ENCODE data around the gene PRRC2C. TPM values are rescaled to one million over a fixed set of nuclear protein-coding genes. Genes with fewer than 3 reads are reported as not detected.
"Not testable (repeated sequence)": the region's sequence is repeated elsewhere in the genome, so short reads cannot be mapped to it uniquely, and the experiment has no call there.

Gene PRRC2C
- total RNA-seq, 1 donor from 2014 or later = 201 TPM

DNA sequence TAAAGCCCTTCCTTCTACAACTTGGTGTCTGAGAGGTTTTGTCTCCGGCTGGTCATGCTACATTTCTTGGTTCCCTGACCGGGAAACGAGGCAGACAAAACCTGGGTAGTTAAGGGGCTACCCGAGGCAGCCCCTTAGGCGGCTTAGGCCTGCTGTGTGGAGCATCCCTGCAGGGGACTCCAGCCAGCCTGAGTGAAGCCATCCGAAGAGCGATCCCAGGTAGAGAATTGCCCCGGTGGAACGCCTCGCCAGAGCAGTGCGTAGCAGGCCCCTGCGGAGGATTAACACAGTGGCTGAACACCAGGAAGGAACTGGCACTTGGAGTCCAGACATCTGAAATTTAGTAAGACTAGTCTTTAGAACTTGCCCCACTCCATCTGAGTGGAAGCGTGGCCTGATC lies 115.5 kb downstream of the PRRC2C start:
- no peaks in the 10 kb centered on the region for H3K4me1 Mint-ChIP-seq (ENCODE audit: low read depth, unreplicated experiment)
- no peak overlapping the region for H3K4me3 Mint-ChIP-seq (ENCODE audit: unreplicated experiment)
- peaks cover 7% of the 10 kb centered on the region for H3K36me3 Mint-ChIP-seq (ENCODE audit: unreplicated experiment)
- no peak for DNase-seq
- no peaks in the 10 kb centered on the region for H3K9me3 Mint-ChIP-seq (ENCODE audit: unreplicated experiment)
- no peaks in the 10 kb centered on the region for H3K27me3 Mint-ChIP-seq (ENCODE audit: unreplicated experiment)
- no peak overlapping the region for H3K27ac Mint-ChIP-seq (ENCODE audit: unreplicated experiment)
- TF ChIP-seq, protein P1, sequence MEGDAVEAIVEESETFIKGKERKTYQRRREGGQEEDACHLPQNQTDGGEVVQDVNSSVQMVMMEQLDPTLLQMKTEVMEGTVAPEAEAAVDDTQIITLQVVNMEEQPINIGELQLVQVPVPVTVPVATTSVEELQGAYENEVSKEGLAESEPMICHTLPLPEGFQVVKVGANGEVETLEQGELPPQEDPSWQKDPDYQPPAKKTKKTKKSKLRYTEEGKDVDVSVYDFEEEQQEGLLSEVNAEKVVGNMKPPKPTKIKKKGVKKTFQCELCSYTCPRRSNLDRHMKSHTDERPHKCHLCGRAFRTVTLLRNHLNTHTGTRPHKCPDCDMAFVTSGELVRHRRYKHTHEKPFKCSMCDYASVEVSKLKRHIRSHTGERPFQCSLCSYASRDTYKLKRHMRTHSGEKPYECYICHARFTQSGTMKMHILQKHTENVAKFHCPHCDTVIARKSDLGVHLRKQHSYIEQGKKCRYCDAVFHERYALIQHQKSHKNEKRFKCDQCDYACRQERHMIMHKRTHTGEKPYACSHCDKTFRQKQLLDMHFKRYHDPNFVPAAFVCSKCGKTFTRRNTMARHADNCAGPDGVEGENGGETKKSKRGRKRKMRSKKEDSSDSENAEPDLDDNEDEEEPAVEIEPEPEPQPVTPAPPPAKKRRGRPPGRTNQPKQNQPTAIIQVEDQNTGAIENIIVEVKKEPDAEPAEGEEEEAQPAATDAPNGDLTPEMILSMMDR (IDR thresholded peaks at IDR 0.05; ENCODE audit: partially characterized antibody, unreplicated experiment) = no peak

DNA sequence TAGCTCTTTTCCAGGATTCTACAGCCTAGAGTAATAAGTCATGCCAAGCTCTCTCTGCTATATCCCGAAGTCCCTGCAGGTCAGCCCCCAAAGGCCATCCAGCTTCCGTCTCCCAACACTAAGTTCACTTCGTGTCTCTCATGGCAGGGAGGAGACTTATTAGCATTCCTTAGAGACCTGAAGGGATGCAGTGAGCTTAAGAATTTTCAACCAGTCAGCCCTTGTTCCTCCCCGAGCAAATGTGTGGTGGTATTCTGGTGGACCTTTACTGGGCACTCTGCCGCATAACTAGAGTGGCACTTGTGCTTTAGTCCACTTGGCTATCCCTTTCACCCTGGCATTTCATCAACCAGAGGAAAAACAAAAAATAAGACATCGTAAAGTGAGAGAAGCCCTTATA lies 117.7 kb downstream of the PRRC2C start:
- H3K27me3 Mint-ChIP-seq (ENCODE audit: unreplicated experiment); DNase-seq; H3K27ac Mint-ChIP-seq (ENCODE audit: unreplicated experiment); H3K36me3 Mint-ChIP-seq (ENCODE audit: unreplicated experiment); H3K4me1 Mint-ChIP-seq (ENCODE audit: low read depth, unreplicated experiment); H3K9me3 Mint-ChIP-seq (ENCODE audit: unreplicated experiment); H3K4me3 Mint-ChIP-seq (ENCODE audit: unreplicated experiment): not testable (repeated sequence)

DNA sequence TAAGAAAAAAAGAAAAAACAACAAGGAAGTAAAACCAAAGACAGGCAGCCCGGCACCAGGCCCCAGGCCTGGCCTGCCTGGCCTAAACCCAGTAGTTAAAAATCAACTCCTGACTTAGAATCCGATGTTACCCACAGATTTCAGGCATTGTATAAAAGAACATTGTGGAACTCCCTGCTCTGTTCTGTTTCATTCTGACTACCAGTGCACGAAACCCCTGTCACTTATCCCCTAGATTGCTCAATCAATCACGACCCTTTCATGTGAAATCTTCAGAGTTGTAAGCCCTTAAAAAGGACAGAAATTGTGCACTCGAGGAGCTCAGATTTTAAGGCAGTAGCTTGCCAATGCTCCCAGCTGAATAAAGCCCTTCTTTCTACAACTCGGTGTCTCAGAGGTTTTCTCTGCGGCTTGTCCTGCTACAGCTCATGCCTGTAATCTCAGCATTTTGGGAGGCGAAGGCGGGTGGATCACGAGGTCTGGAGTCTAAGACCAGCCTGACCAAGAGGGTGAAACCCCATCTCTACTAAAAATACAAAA lies 121.1 kb downstream of the PRRC2C start:
- H3K4me1 Mint-ChIP-seq (ENCODE audit: low read depth, unreplicated experiment) = no peaks in the 10 kb centered on the region
- H3K9me3 Mint-ChIP-seq (ENCODE audit: unreplicated experiment) = no peaks in the 10 kb centered on the region

DNA sequence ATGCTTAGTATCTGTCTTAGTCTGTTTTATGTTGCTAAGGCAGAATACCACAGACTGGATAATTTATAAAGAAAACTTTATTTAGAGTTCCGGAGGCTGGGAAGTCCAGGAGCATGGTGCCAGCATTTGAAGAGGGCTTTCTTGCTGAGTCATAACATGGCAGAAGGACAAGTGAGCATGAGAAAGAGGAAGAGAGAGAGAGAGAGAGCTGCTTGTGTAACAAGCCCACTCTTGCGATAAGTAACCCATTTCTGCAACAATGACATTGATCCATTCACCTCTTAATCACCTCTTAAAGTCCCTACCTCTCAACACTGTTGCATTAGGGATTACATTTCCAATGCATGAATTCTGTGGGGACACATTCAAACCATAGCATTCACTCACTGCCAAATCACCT lies 125.1 kb downstream of the PRRC2C start:
- Mint-ChIP-seq H3K4me3 (ENCODE audit: unreplicated experiment) (no peak overlapping the region), H3K27ac (ENCODE audit: unreplicated experiment) (no peak overlapping the region), H3K9me3 (ENCODE audit: unreplicated experiment) (no peaks in the 10 kb centered on the region), H3K36me3 (ENCODE audit: unreplicated experiment) (no peaks in the 10 kb centered on the region), H3K4me1 (ENCODE audit: low read depth, unreplicated experiment) (no peaks in the 10 kb centered on the region), H3K27me3 (ENCODE audit: unreplicated experiment) (peaks cover 3% of the 10 kb centered on the region)
- no peak for DNase-seq
- TF ChIP-seq, protein P1 (IDR thresholded peaks at IDR 0.05; ENCODE audit: partially characterized antibody, unreplicated experiment) = no peak

More for the DNA sequence above, 121.1 kb downstream of the PRRC2C start:
- Mint-ChIP-seq H3K36me3 (ENCODE audit: unreplicated experiment) (no peaks in the 10 kb centered on the region), H3K4me3 (ENCODE audit: unreplicated experiment) (no peak overlapping the region), H3K27ac (ENCODE audit: unreplicated experiment) (no peak overlapping the region), H3K27me3 (ENCODE audit: unreplicated experiment) (no peaks in the 10 kb centered on the region)
- TF ChIP-seq, protein P1 (IDR thresholded peaks at IDR 0.05; ENCODE audit: partially characterized antibody, unreplicated experiment) = no peak
- DNase-seq = no peak

DNA sequence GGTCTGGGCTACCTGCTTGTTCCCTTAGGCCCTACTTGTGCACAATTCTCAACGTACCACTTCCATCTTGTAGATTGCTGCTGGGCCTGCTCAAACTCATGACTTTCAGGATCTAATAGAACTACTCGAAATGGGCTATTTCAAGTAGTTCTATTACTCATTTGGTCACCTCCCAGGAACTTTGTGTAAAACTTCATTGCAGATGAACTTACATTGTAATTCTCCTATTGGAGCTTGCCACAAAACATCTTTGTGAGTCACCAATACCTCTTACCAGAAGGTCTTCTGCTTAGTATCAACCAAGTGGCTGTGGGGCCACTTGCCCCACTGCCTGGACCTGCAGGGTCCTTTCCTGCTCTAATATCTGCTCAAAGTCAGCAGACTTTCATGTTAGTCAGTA lies 126.0 kb downstream of the PRRC2C start:
- no peaks in the 10 kb centered on the region for H3K9me3 Mint-ChIP-seq (ENCODE audit: unreplicated experiment)
- DNase-seq = no peak
- peaks cover 3% of the 10 kb centered on the region for H3K27me3 Mint-ChIP-seq (ENCODE audit: unreplicated experiment)
- TF ChIP-seq, protein P1 (IDR thresholded peaks at IDR 0.05; ENCODE audit: partially characterized antibody, unreplicated experiment) = no peak
- no peaks in the 10 kb centered on the region for H3K36me3 Mint-ChIP-seq (ENCODE audit: unreplicated experiment)
- H3K27ac Mint-ChIP-seq (ENCODE audit: unreplicated experiment) = no peak overlapping the region
- H3K4me3 Mint-ChIP-seq (ENCODE audit: unreplicated experiment) = no peak overlapping the region
- no peaks in the 10 kb centered on the region for H3K4me1 Mint-ChIP-seq (ENCODE audit: low read depth, unreplicated experiment)
